ENCODE measurements around the gene KIRREL3.

The KIRREL3 gene

DNA sequence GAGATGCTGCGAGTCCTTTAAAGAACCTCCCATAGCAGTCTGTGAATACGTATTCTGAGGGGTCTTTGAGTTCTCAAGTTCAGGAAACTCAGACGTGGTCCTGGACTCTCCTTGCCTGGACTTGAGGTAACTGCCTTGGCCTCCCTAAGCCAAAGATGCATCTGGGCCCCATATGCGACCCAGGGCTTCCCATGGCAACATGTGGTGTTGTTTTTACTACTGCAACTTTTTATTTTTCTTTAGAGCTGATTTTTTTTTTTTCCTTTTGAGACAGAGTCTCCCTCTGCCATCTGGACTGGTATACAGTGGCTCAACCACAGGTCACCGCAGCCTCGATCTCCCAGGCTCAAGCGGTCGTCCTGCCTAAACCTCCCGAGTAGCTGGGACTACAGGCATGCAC lies 324.0 kb downstream of the KIRREL3 start:
- TF ChIP-seq JUND (IDR thresholded peaks at IDR 0.05; ENCODE audit: low read depth), result no peak
- DNase-seq (ENCODE audit: low read depth in 1 of 2, low spot score in 1 of 2), result no peak
- in situ Hi-C loops (cut with HindIII; ENCODE audit: low pct_unique_long_range_greater_than_20kb, low sequenced_read_pairs), result no loop called here

- in situ Hi-C loops (cut with HindIII; ENCODE audit: low pct_unique_long_range_greater_than_20kb, low sequenced_read_pairs), result no loop called here
- no peak for TF ChIP-seq JUND (IDR thresholded peaks at IDR 0.05; ENCODE audit: low read depth)
- no peak for DNase-seq (ENCODE audit: low read depth in 1 of 2, low spot score in 1 of 2)
These were observed 327.3 kb downstream of the KIRREL3 start for GRCh38 chr11:126673319-126673718.

DNA sequence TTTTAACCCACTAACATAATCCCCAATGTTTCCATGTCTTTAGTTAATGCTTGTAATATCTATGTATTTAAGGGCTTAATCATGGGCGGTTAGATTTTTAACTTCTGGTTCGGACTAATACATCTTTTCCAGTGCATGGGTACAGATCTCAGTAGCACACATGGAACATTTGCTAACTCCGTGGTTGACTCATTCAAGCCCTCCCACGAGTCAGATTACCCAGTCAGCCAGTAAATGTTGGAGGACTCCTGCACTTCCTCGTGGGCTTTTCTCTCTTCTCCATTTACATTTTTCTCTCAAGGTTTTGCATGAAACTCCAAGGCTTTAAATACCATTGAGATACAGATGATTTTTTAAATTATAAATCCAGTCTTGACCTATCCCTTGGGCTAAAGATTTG lies 331.2 kb downstream of the KIRREL3 start:
- no peak for TF ChIP-seq JUND (IDR thresholded peaks at IDR 0.05; ENCODE audit: low read depth)
- in situ Hi-C loops (cut with HindIII; ENCODE audit: low pct_unique_long_range_greater_than_20kb, low sequenced_read_pairs), result no loop called here
- no peak for DNase-seq (ENCODE audit: low read depth in 1 of 2, low spot score in 1 of 2)

DNA sequence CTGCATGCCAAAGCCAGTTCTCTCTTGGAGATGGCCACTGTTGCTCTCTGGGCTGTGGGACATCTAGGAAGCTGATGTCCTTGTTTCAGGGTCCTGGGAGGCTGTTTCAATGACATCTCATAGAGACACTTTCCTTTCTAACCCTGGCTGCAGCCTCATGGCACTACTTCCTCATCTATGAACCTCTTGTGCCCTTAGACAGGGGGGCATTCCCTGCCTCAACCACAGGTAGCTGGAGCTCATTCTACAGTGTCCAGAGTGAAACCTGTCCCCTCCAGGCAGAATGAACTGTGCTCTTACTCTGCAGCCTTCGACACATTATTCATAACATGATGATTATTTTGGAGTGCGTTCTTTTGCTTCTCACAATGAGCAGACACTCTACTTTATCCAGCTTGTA lies 335.9 kb downstream of the KIRREL3 start:
- in situ Hi-C loops (cut with HindIII; ENCODE audit: low pct_unique_long_range_greater_than_20kb, low sequenced_read_pairs), result no loop called here
- no peak for TF ChIP-seq JUND (IDR thresholded peaks at IDR 0.05; ENCODE audit: low read depth)
- no peak for DNase-seq (ENCODE audit: low read depth in 1 of 2, low spot score in 1 of 2)

DNA sequence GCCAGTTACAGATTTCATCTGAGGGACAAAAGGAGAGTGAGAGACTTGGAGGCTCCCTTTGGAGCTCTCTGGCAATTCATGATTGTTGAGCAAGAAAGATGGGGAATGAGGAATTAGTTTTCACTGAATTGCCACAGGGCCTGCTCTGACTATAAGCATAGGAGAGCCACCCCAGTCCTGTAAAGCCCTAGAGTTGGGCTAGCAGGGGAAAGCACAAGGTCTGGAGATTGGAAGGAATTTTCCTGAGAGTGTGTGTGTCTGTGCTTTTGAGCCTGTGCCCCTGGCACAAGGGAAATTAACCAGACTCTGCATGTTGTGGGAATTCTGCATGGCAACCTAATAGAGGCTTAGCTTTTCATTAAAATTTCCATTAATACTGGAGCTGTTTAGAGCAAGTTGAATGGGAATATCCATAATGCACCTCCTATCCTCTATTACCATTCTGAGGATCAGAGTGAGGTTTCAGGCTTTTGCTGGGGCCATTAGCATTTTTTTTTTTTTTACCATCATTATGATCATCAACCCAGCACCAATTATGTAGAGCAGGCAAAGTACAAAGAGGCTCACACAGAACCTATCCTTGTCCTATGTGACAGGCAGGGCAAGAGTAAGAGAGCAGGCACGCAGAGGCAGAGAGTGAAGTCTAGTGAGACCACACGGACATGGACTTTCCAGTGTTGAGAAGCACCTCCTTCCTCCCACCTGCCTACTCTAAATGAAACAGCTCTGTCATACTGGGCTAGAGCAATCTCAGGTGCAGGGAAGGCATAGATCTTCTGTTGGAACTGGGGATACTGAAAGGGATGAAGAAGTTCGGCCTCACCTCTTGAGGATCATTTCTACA lies 336.6 kb downstream of the KIRREL3 start:
- no peak for TF ChIP-seq JUND (IDR thresholded peaks at IDR 0.05; ENCODE audit: low read depth)
- DNase-seq (ENCODE audit: low read depth in 1 of 2, low spot score in 1 of 2), result no peak
- in situ Hi-C loops (cut with HindIII; ENCODE audit: low pct_unique_long_range_greater_than_20kb, low sequenced_read_pairs), result no loop called here

- in situ Hi-C loops (cut with HindIII; ENCODE audit: low pct_unique_long_range_greater_than_20kb, low sequenced_read_pairs), result no loop called here
- no peak for DNase-seq (ENCODE audit: low read depth in 1 of 2, low spot score in 1 of 2)
- TF ChIP-seq JUND (IDR thresholded peaks at IDR 0.05; ENCODE audit: low read depth), result no peak
These were observed 338.4 kb downstream of the KIRREL3 start for GRCh38 chr11:126662035-126662790.

DNA sequence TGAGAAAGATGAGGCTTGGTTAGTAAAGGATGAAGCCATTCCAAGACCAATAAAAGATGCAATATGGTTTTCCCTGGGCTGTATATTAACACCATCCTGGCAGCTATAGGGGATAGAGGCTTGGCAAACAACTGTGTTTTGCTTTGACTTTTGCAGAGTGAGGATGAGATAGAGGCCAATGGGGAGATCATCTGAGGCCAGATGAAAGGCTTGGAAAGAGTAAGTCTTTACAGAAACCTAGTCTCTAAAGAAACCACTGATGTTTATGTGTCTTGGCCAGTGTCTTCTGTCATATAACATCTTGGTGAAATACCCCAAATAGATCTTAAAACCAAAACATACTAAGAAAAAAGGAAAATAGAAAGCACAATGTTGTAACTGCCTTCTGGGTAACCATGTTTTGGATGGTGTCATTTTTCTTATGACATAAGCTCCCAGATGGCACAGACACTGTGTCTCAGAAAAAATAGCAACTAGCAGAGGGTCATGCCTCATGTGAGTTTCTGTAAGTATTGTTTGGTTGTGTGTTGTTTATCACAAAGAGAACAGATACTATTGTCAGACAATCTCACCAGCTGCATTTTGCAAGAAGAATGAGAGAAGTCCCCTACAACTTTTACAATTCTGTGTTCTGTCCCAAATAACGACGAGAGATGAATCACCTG lies 339.7 kb downstream of the KIRREL3 start:
- no peak for TF ChIP-seq JUND (IDR thresholded peaks at IDR 0.05; ENCODE audit: low read depth)
- in situ Hi-C loops (cut with HindIII; ENCODE audit: low pct_unique_long_range_greater_than_20kb, low sequenced_read_pairs), result no loop called here
- no peak for DNase-seq (ENCODE audit: low read depth in 1 of 2, low spot score in 1 of 2)

DNA sequence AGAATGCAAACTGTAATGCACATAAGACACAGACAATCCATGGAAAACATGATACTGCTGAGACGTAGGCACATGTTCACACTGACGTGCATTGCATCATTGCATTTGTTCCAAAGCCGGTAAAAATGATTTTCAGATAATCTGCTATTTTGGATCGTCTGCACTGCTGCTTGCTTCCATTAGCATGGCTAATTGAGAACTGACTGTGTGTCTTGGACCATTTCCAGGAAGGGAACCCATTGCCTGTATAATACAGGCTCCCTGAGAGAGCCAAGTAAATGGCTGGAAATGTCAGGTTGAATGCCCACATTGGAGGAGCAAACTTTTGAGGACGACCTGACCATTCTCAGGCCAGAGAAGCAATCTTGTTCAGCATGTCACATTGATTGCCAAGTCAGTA lies 340.2 kb downstream of the KIRREL3 start:
- in situ Hi-C loops (cut with HindIII; ENCODE audit: low pct_unique_long_range_greater_than_20kb, low sequenced_read_pairs), result no loop called here
- no peak for DNase-seq (ENCODE audit: low read depth in 1 of 2, low spot score in 1 of 2)
- no peak for TF ChIP-seq JUND (IDR thresholded peaks at IDR 0.05; ENCODE audit: low read depth)

DNA sequence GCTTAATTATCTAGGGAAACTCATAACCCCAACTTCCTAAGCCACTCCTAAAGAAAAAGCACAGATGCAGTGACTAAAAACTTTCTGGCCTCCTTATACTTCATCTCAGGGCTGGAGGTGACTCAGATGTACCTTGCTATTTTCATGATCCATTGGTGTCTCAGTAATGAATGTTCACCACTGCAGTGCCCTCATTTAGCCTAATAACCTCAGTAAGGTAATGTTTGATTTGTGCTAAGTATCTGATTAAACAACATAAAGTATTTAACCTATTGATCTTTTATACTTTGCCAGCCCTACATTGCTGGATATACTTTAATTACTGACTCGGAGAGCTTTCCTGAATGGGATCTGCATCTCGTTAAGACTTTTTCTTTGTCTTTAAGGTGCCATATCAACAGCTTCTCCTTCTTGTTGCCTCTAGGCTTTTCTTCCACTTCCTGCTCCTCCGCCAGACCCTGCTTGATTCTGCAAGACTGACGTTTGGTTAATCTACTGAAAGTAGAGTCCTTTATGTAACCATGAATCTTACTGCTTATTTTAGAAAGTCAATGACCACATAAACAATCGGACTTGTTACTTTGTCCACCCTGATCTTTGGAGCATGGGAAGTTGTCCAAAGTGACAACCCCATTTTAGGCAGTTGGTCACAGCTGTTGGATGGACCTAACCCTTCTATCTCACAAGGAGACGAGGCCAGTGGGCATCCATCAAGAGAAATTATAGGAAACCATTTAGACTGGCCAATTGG lies 342.1 kb downstream of the KIRREL3 start:
- in situ Hi-C loops (cut with HindIII; ENCODE audit: low pct_unique_long_range_greater_than_20kb, low sequenced_read_pairs), result no loop called here
- TF ChIP-seq JUND (IDR thresholded peaks at IDR 0.05; ENCODE audit: low read depth), result no peak
- DNase-seq (ENCODE audit: low read depth in 1 of 2, low spot score in 1 of 2), result no peak

DNA sequence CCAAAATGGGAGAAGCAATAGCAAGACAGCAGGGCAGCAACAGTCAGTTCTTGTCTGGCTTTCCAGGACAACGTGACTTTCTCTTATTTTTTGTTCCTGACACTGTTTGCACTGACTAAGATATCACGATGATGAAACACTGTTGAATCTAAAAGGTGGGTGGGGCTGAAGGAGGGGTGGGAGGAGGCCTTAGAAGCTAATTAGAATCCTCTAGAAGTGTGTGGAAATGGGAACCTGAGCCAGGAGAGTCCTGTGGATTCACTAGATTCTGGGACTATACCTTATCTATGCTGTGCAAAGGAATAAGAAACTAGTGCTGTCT lies 344.8 kb downstream of the KIRREL3 start:
- in situ Hi-C loops (cut with HindIII; ENCODE audit: low pct_unique_long_range_greater_than_20kb, low sequenced_read_pairs), result no loop called here
- TF ChIP-seq JUND (IDR thresholded peaks at IDR 0.05; ENCODE audit: low read depth), result no peak
- DNase-seq (ENCODE audit: low read depth in 1 of 2, low spot score in 1 of 2), result no peak

DNA sequence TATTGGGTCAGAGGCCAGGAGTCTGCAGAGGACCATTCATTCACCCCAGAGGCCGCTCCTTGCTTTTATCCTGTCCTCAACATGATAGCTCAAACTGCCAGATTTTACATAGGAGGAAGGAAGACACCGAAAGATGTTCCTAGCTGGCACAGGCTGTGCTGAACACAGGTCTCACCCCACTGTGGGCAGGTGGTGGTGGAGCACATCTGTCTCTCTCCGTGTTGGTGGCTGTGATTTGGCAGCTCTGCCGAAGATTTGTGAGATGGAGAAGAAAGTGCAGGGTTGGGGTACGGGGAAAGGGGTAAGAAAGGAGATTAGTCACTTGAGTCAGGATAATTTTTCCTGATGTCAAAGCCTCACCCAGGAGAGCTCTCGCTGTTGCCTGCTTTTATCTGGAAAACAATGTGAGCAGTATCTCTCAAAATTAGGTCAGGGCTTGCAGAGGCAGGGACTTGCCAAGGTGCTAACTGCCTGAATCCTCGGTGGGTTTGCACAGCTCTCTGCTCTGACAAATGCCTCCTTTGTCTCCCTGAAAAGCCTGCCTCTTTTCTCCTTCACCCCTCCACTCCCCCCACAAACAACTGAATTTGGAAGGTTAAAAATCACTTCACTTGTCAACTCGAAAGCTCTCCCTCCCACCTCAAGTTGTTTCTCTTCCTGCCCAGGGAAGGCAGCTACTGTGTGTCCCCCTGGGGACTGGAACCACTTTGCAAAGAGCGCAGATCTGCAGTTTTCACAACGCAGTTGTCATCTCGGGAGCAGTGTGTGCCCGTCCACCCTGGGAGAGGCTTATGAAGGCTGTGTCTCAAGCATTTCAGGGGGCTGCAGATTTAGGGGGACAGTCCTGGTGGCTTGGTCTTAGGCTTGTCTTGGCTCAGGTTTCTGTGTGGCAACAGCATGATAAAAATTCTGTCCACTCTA lies 345.4 kb downstream of the KIRREL3 start:
- TF ChIP-seq JUND (IDR thresholded peaks at IDR 0.05; ENCODE audit: low read depth), result no peak
- in situ Hi-C loops (cut with HindIII; ENCODE audit: low pct_unique_long_range_greater_than_20kb, low sequenced_read_pairs), result no loop called here
- no peak for DNase-seq (ENCODE audit: low read depth in 1 of 2, low spot score in 1 of 2)

Measured in T47D (cell line).